Gastroesophageal sphincter (tissue), 4 donors: Measurements from ENCODE around the gene CACNA2D3. TPM values are rescaled to one million over a fixed set of nuclear protein-coding genes. Genes with fewer than 3 reads are reported as not detected.

Experiments used
- ATAC-seq: fragments of 150-250 bp; one replicate; pipeline ENCODE4 v1.9.1; 2016; ENCODE audit warnings: mild to moderate bottlenecking, moderate library complexity
- H3K27ac ChIP-seq, 4 donors: fragments of 200-600 bp; sonication (generic) in 3 of 4; 1 replicate in 3 of 4; 2 replicates in 1 of 4; pipeline ENCODE4 v1.5.1; 2016 to 2019
- H3K27me3 ChIP-seq: fragments of 200-600 bp; sonication (generic); one replicate; pipeline ENCODE4 v1.5.1; 2019
- H3K36me3 ChIP-seq, 2 donors: fragments of 200-600 bp; sonication (generic); one replicate each; pipeline ENCODE4 v1.5.1; 2019; ENCODE audit warnings: control low read depth in 1 of 2
- H3K4me1 ChIP-seq, 3 donors: fragments of 200-600 bp; sonication (generic); 1 replicate in 2 of 3; 2 replicates in 1 of 3; pipeline ENCODE4 v1.5.1; 2016 to 2019; ENCODE audit warnings: control low read depth in 2 of 3
- H3K4me3 ChIP-seq, 2 donors: fragments of 200-600 bp; sonication (generic); one replicate each; pipeline ENCODE4 v1.5.1; 2019; ENCODE audit warnings: mild to moderate bottlenecking in 1 of 2, moderate library complexity in 1 of 2
- H3K9me3 ChIP-seq, 3 donors: fragments of 200-600 bp; sonication (generic); one replicate each; pipeline ENCODE4 v1.5.1; 2017 to 2019; ENCODE audit warnings: control low read depth in 2 of 3
- CTCF ChIP-seq, 4 experiments: fragments of 200-600 bp in 2 of 4; fragments of 450-650 bp in 2 of 4; sonication (generic) in 1 of 4; IDR thresholded peaks; one replicate each; pipeline ENCODE4 v1.5.1; 2017 to 2019; ENCODE audit warnings: antibody characterized with exemption in 4 of 4, mild to moderate bottlenecking in 2 of 4, moderate library complexity in 2 of 4
- EP300 ChIP-seq: sonication (generic); formaldehyde crosslinking; IDR thresholded peaks from one replicate; pipeline ENCODE4 v1.6.1; 2017; ENCODE audit warnings: antibody characterized with exemption, mild to moderate bottlenecking
- POLR2A ChIP-seq, 2 donors: fragments of 450-650 bp; IDR thresholded peaks; one replicate each; pipeline ENCODE4 v1.6.1; 2017; ENCODE audit warnings: antibody characterized with exemption in 2 of 2, mild to moderate bottlenecking in 2 of 2, moderate library complexity in 1 of 2
- POLR2AphosphoS5 ChIP-seq: sonication (generic); formaldehyde crosslinking; IDR thresholded peaks from one replicate; pipeline ENCODE4 v1.6.1; 2017; ENCODE audit warnings: antibody characterized with exemption
- WGBS, 2 donors: methylation state at CpG; one replicate each; pipeline ENCODE4 v1.1.5; 2018; ENCODE audit warnings: low coverage in 1 of 2; 5-methylcytosine and 5-hydroxymethylcytosine counted together
- total RNA-seq, 4 donors: library from RNA; depleted of rRNA; stranded (reverse); fragments of >200 nt; gene quantifications; one replicate each; pipeline ENCODE4 v1.1.0, GENCODE V29; 2016

The CACNA2D3 gene
- total RNA-seq, 4 donors from 2014 or later = 0.94 to 6.5 (median 3.5) TPM

- Histone ChIP-seq H3K27me3 (no peaks in the 10 kb centered on the region), H3K27ac (no peak overlapping the region), H3K4me3 (no peak overlapping the region), H3K9me3 (peaks cover 0 to 11% (median 0%) of the 10 kb centered on the region in 3 donors), H3K4me1 (peaks cover 0 to 13% (median 8%) of the 10 kb centered on the region in 3 donors), H3K36me3 (no peaks in the 10 kb centered on the region)
- ATAC-seq = no peak
- TF ChIP-seq POLR2AphosphoS5 = peak; percentile 52
- TF ChIP-seq EP300 = no peak
- WGBS, 2 donors = 65 to 69% methylated on average over 3 of the region's 3 CpGs
Measured at GRCh38 chr3:54826251-54826691, 703.9 kb downstream of the CACNA2D3 start.

GRCh38 chr3:54827056-54827687, 704.8 kb downstream of the CACNA2D3 start:
- no peak for ATAC-seq
- 70 to 79% methylated on average over 8 to 9 of the region's 9 CpGs for WGBS, 2 donors
- Histone ChIP-seq H3K4me1 (peaks cover 0 to 5% (median 3%) of the 10 kb centered on the region in 3 donors), H3K9me3 (peaks cover 0 to 11% (median 0%) of the 10 kb centered on the region in 3 donors), H3K4me3 (no peak overlapping the region), H3K27me3 (no peaks in the 10 kb centered on the region), H3K36me3 (no peaks in the 10 kb centered on the region), H3K27ac (no peak overlapping the region)
- no peak for TF ChIP-seq POLR2AphosphoS5

GRCh38 chr3:54827776-54828175, 705.4 kb downstream of the CACNA2D3 start:
- no peak for ATAC-seq

GRCh38 chr3:54830658-54831057, 708.3 kb downstream of the CACNA2D3 start:
- WGBS, 2 donors = 71% methylated on average over 8 of the region's 8 CpGs; no CpG with 5 or more reads in 1 of the 2 donors
- peaks cover 0 to 11% (median 0%) of the 10 kb centered on the region in 3 donors for H3K9me3 ChIP-seq
- no peak for ATAC-seq
- H3K36me3 ChIP-seq = no peaks in the 10 kb centered on the region
- no peak overlapping the region for H3K4me3 ChIP-seq
- no peaks in the 10 kb centered on the region for H3K27me3 ChIP-seq
- no peak overlapping the region for H3K27ac ChIP-seq
- TF ChIP-seq CTCF (IDR thresholded peaks at IDR 0.05) (peak in 1 of 4 experiments; percentile 34), POLR2AphosphoS5 (no peak), POLR2A (IDR thresholded peaks at IDR 0.05) (no peak), EP300 (no peak)
- no peaks in the 10 kb centered on the region for H3K4me1 ChIP-seq

More at GRCh38 chr3:54827776-54828175, 705.4 kb downstream of the CACNA2D3 start:
- TF ChIP-seq POLR2AphosphoS5 (no peak), CTCF (IDR thresholded peaks at IDR 0.05) (no peak), EP300 (no peak), POLR2A (IDR thresholded peaks at IDR 0.05) (no peak)
- Histone ChIP-seq H3K4me1 (no peaks in the 10 kb centered on the region), H3K27me3 (no peaks in the 10 kb centered on the region), H3K4me3 (no peak overlapping the region), H3K9me3 (peaks cover 0 to 11% (median 0%) of the 10 kb centered on the region in 3 donors), H3K36me3 (no peaks in the 10 kb centered on the region), H3K27ac (no peak overlapping the region)
- 83 to 92% methylated on average over 2 of the region's 2 CpGs for WGBS, 2 donors

- ATAC-seq = no peak
- no peaks in the 10 kb centered on the region for H3K4me1 ChIP-seq
- TF ChIP-seq POLR2AphosphoS5 (no peak), EP300 (no peak), CTCF (IDR thresholded peaks at IDR 0.05) (no peak), POLR2A (IDR thresholded peaks at IDR 0.05) (no peak)
- H3K27ac ChIP-seq = no peak overlapping the region
- no peaks in the 10 kb centered on the region for H3K27me3 ChIP-seq
- H3K36me3 ChIP-seq = no peaks in the 10 kb centered on the region
- WGBS, 2 donors = 55% methylated on average over 2 of the region's 2 CpGs; no CpG with 5 or more reads in 1 of the 2 donors
- peaks cover 0 to 11% (median 0%) of the 10 kb centered on the region in 3 donors for H3K9me3 ChIP-seq
- H3K4me3 ChIP-seq = no peak overlapping the region
Measured at GRCh38 chr3:54831112-54831511, 708.8 kb downstream of the CACNA2D3 start.

- Histone ChIP-seq H3K27ac (no peak overlapping the region), H3K9me3 (peaks cover 0 to 11% (median 0%) of the 10 kb centered on the region in 3 donors), H3K4me1 (no peaks in the 10 kb centered on the region), H3K27me3 (no peaks in the 10 kb centered on the region), H3K4me3 (no peak overlapping the region), H3K36me3 (no peaks in the 10 kb centered on the region)
- WGBS, 2 donors = 40 to 88% methylated on average over 1 of the region's 1 CpG
- TF ChIP-seq CTCF (IDR thresholded peaks at IDR 0.05) (no peak), POLR2AphosphoS5 (no peak), POLR2A (IDR thresholded peaks at IDR 0.05) (no peak), EP300 (no peak)
- no peak for ATAC-seq
Measured at GRCh38 chr3:54832876-54833275, 710.5 kb downstream of the CACNA2D3 start.
